ENCODE data around the gene RNF144B. TPM values are rescaled to one million over a fixed set of nuclear protein-coding genes. Genes with fewer than 3 reads are reported as not detected.
A peak's percentile ranks its signal among the peaks of the same experiment; 100 is the strongest.

The RNF144B gene
- total and polyA plus RNA-seq, 2 donors: 5.6 to 13.2 TPM

DNA sequence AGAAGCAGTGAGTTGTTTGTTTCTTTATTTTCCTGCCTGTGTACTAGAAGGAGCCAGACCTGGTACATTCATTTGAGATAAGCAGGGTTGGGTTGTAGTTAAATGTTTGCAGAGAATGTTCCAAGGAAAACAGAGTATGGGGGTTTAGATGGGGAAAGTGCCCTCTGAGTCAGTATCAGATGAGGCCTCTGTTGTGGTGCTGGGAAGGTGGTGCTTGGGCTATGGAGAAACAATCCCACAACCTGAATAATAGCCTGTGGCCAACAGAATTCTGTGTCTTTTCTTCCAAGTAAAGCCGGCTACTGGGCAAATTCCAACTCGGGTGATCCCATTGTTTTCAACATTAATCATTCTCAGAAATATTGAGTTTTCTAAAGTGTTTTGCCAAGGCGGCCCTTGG, 109.3 kb downstream of the RNF144B start:
- 87% methylated on average over 3 of the region's 3 CpGs for WGBS
- no peak overlapping the region for H3K4me3 ChIP-seq (ENCODE audit: low read depth, low read length)
- H3K36me3 ChIP-seq (ENCODE audit: insufficient read depth): no peaks in the 10 kb centered on the region
- no peak for DNase-seq (ENCODE audit: extremely low spot score)
- H3K27ac ChIP-seq (ENCODE audit: low read depth): no peak overlapping the region
- H3K4me1 ChIP-seq (ENCODE audit: insufficient read depth): no peaks in the 10 kb centered on the region

DNA sequence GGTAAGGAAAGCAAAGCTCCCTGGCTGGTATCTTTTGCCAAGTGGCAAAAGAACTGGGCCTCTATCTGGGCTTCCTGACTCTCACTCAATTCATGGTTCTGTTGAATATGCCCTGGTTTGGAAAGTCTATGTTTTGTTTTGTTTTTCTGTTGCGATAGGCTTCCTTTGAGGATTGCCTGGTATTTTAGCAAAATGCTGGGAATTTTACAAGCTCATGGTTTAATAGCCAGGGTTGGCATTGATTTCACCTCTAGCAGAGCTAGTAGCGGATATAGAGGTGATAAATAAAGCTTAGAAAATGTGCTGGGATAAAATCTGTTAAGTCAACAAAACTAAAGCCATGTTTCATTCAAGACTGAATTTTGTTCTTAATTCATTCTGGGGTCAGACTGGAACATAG, 109.9 kb downstream of the RNF144B start:
- Histone ChIP-seq H3K4me1 (ENCODE audit: insufficient read depth) (no peaks in the 10 kb centered on the region), H3K36me3 (ENCODE audit: insufficient read depth) (no peaks in the 10 kb centered on the region), H3K27ac (ENCODE audit: low read depth) (no peak overlapping the region), H3K4me3 (ENCODE audit: low read depth, low read length) (no peak overlapping the region)
- WGBS: 68% methylated on average over 2 of the region's 2 CpGs
- DNase-seq (ENCODE audit: extremely low spot score): no peak

DNA sequence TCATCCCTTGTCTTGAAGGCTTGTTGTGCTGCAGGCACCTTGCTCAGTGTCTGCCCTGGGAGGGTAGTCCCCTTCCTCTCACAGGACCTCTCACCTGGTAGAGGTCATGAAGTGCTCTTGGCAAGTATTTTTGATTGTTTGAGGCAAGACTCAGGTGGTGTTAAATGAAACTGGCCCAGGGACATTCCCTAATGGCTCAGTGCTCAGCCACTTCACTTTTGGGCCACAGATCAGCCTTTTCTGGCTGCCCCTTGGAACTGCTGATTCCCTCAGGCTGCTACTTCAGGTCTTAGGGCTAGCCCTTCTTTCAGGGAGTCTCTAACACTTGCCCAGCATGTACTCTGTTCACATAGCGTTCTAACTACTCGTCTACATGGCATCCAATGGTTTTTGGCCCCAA, 111.3 kb downstream of the RNF144B start:
- WGBS: 47% methylated on average over 2 of the region's 2 CpGs
- Histone ChIP-seq H3K4me1 (ENCODE audit: insufficient read depth) (no peaks in the 10 kb centered on the region), H3K36me3 (ENCODE audit: insufficient read depth) (no peaks in the 10 kb centered on the region), H3K4me3 (ENCODE audit: low read depth, low read length) (no peak overlapping the region), H3K27ac (ENCODE audit: low read depth) (no peak overlapping the region)
- DNase-seq (ENCODE audit: extremely low spot score): no peak

DNA sequence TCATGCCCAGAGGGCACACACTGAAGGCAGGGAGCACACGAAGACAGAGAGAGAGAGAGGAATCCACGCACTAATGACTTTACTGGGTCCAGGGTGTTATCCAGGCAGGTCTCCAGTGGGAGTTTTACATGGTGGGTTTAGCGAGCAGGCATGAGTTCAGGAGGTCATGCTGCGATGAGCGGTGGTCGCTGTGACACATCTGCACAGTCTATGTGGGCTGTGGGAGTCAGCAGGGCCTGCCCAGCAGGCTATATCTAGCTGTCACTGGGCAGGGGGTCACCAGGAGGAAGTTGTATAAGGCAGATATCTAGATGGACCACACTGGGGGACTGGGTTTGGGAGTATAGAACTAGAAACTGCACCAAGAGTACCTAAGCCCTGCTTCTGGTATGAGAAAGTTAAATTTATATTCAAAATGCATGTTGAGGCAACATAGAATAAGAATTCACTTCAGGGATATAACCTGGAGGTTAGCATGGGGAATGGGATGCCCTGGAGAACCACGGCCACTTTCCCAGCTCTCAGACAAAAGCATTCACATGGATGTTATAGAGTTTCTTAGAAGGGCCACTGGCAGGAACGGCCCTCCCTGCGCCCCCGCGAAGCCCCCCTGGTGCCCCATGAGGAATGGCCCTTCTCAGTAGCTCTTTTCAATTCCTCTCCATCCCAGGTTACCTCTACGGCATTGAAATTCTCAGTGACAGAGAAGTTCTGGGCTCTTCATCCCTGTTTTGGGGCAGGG, 113.9 kb downstream of the RNF144B start:
- DNase-seq (ENCODE audit: extremely low spot score): no peak
- no peak overlapping the region for H3K27ac ChIP-seq (ENCODE audit: low read depth)
- no peak overlapping the region for H3K4me3 ChIP-seq (ENCODE audit: low read depth, low read length)
- 92% methylated on average over 12 of the region's 12 CpGs for WGBS
- H3K4me1 ChIP-seq (ENCODE audit: insufficient read depth): no peaks in the 10 kb centered on the region
- no peaks in the 10 kb centered on the region for H3K36me3 ChIP-seq (ENCODE audit: insufficient read depth)

DNA sequence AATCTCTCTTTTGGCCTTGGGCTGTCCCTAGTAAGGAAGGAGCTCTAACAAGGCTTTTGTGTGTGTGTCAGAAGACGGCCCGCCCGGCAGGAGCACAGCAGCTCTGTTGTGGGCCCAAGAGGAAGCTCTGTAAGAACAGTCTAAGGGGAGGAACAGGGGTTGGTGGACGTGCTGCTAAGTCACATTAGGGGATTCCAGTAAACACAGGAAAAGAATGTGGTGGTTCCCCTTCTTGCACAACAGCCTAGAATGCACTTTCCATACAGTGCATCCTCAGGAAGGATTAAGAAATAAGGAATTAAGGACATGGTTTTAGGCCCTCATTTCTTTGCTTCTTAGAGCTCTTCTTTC, 114.5 kb downstream of the RNF144B start:
- WGBS: 48% methylated on average over 4 of the region's 4 CpGs

DNA sequence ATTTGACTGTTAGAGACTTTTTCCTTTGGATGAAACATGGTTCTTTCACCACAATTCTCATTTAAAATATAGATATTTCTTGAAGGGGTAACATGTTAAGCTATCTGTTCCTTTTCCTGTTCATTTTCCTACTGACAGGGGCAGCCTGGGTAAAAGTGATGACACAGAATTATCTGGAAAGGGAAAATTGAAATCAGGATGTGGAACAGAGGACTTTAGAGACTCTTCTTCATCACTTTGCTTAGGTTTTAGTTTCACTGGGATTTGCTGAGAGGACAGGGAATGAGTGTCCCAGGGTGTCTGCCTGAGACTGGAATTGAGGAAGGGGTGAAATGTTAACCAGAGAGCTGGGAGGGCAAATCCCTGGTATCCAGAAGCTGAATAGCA, 116.0 kb downstream of the RNF144B start:
- no peak for DNase-seq (ENCODE audit: extremely low spot score)
- no peak overlapping the region for H3K4me3 ChIP-seq (ENCODE audit: low read depth, low read length)
- no peaks in the 10 kb centered on the region for H3K36me3 ChIP-seq (ENCODE audit: insufficient read depth)
- no peaks in the 10 kb centered on the region for H3K4me1 ChIP-seq (ENCODE audit: insufficient read depth)
- no peak overlapping the region for H3K27ac ChIP-seq (ENCODE audit: low read depth)

More for the DNA sequence above, 114.5 kb downstream of the RNF144B start:
- Histone ChIP-seq H3K4me1 (ENCODE audit: insufficient read depth) (no peaks in the 10 kb centered on the region), H3K27ac (ENCODE audit: low read depth) (no peak overlapping the region), H3K36me3 (ENCODE audit: insufficient read depth) (no peaks in the 10 kb centered on the region), H3K4me3 (ENCODE audit: low read depth, low read length) (no peak overlapping the region)
- DNase-seq (ENCODE audit: extremely low spot score): no peak

DNA sequence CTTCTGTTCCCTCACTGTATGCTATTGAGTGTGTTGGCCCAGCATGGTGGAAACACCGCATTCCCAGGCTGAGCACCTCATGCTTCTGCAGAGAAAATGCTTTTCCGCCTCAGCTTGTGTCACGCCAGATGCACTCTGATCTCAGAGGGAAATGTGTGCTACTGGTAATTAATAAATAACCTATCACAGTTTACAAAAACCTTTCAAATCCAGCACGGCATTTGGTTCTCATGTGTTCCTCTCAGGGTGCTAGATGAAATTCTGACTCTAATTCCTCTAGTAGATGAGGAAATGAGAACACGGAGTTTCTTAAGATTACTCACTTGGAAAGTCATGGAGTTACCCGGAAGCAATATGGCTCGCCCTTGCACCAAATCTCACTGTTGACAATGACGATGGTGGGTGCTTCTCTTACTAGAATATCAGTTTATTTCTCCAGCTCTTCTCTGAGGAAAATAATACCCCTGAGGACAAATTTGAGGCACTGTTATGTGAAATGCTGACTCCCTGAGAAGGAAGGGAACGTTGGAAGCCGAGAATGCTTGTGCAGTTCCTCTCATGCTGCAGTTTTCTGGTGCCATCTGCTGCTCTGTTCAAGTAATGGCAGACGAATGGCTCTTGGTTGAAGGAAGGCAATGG, 116.6 kb downstream of the RNF144B start:
- peak; percentile 52 for DNase-seq (ENCODE audit: extremely low spot score)
- H3K4me3 ChIP-seq (ENCODE audit: low read depth, low read length): no peak overlapping the region
- WGBS: 35% methylated on average over 11 of the region's 11 CpGs

DNA sequence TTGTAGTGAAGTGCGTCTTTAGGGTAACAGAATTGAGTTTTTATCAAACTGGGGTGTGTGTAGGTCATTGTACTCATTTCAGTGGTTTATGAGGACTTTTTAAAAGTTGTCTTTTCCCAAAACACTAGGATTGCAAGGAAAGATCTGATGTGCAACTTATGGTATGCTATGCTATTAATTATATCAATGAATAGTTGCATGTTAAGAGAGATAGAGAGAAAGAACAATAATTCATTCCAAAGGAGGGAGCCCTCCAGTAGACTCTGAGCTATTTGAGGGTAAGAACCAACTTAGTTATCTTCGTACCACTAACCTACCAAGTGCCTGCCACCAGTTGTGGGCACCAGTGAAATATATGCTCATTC, 117.1 kb downstream of the RNF144B start:
- no peak for DNase-seq (ENCODE audit: extremely low spot score)
- 34% methylated on average over 2 of the region's 2 CpGs for WGBS
- Histone ChIP-seq H3K4me3 (ENCODE audit: low read depth, low read length) (no peak overlapping the region), H3K27ac (ENCODE audit: low read depth) (no peak overlapping the region), H3K36me3 (ENCODE audit: insufficient read depth) (no peaks in the 10 kb centered on the region), H3K4me1 (ENCODE audit: insufficient read depth) (no peaks in the 10 kb centered on the region)

More for the DNA sequence above, 116.6 kb downstream of the RNF144B start:
- H3K27ac ChIP-seq (ENCODE audit: low read depth): no peak overlapping the region
- H3K36me3 ChIP-seq (ENCODE audit: insufficient read depth): no peaks in the 10 kb centered on the region
- no peaks in the 10 kb centered on the region for H3K4me1 ChIP-seq (ENCODE audit: insufficient read depth)

DNA sequence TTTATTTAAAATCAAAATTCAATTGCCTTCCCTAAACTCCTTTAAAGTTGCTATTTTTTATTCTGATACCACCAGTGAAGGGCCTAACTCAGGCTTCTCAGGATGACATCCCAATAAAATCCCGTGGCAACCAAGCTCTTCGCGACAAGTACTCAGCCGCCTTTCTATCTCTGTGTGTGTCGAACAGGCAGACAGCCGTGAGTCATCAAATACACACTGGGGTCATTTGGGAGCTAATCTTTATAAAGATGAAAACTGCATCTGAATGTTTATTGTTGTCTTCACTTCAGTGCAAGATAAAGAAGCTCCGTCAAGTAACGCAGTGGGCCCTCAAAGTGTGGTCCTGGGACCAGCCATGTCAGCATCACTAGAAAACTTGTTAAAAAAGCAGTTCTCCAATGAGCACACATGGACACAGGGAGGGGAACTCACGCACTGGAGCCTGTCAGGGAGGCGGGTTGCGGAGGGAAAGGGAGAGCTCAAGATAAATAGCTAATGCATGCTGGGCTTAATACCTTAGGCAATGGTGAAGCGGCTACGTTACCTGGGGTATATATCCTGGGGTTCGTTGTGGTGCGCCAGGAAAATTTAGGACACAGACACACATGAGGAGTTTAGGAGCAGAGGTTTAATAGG, 119.3 kb downstream of the RNF144B start:
- DNase-seq (ENCODE audit: extremely low spot score): no peak
- WGBS: 46% methylated on average over 15 of the region's 15 CpGs
- Histone ChIP-seq H3K4me3 (ENCODE audit: low read depth, low read length) (no peak overlapping the region), H3K36me3 (ENCODE audit: insufficient read depth) (no peaks in the 10 kb centered on the region), H3K4me1 (ENCODE audit: insufficient read depth) (no peaks in the 10 kb centered on the region), H3K27ac (ENCODE audit: low read depth) (no peak overlapping the region)

DNA sequence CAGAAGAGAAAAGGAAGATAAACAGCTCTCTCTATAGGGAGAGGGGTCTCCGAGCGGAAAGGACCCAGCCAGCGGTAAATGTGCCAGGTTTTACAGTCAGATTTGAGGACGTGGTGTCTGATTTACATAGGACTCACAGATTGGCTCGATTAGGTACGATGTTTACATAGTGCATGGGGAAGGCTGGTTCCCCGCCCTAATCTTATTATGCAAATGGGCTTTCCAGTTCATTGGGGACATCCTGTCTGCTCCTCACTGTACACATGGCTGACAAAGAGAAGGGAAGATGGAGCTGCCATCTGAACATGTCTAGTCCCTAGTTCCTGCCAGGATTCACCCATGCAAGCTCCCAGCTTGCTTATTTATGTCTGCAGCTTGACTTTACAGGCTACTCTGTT, 119.9 kb downstream of the RNF144B start:
- Histone ChIP-seq H3K4me3 (ENCODE audit: low read depth, low read length) (no peak overlapping the region), H3K4me1 (ENCODE audit: insufficient read depth) (no peaks in the 10 kb centered on the region), H3K36me3 (ENCODE audit: insufficient read depth) (no peaks in the 10 kb centered on the region), H3K27ac (ENCODE audit: low read depth) (no peak overlapping the region)
- DNase-seq (ENCODE audit: extremely low spot score): no peak
- WGBS: 44% methylated on average over 7 of the region's 7 CpGs

DNA sequence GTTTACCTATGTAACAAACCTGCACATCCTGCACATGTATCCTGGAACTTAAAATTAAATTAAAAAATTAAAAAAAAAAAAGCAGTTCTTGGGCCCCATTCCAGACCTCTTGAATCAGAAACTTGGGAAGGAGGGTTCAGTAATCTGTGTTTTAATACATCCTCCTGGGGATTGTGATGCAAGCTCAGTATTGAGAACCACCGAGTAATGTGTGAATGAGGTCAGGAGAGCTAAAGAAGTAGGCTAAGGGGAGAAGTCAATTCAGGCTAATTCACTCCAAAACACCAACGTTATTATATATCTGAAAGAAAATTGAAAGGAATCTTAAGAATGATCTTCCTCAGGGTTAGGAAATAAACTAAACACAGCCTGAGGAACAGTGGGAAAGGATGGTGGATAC, 120.4 kb downstream of the RNF144B start:
- Histone ChIP-seq H3K27ac (ENCODE audit: low read depth) (no peak overlapping the region), H3K4me3 (ENCODE audit: low read depth, low read length) (no peak overlapping the region), H3K36me3 (ENCODE audit: insufficient read depth) (no peaks in the 10 kb centered on the region), H3K4me1 (ENCODE audit: insufficient read depth) (no peaks in the 10 kb centered on the region)
- WGBS: 40% methylated on average over 2 of the region's 2 CpGs
- no peak for DNase-seq (ENCODE audit: extremely low spot score)

DNA sequence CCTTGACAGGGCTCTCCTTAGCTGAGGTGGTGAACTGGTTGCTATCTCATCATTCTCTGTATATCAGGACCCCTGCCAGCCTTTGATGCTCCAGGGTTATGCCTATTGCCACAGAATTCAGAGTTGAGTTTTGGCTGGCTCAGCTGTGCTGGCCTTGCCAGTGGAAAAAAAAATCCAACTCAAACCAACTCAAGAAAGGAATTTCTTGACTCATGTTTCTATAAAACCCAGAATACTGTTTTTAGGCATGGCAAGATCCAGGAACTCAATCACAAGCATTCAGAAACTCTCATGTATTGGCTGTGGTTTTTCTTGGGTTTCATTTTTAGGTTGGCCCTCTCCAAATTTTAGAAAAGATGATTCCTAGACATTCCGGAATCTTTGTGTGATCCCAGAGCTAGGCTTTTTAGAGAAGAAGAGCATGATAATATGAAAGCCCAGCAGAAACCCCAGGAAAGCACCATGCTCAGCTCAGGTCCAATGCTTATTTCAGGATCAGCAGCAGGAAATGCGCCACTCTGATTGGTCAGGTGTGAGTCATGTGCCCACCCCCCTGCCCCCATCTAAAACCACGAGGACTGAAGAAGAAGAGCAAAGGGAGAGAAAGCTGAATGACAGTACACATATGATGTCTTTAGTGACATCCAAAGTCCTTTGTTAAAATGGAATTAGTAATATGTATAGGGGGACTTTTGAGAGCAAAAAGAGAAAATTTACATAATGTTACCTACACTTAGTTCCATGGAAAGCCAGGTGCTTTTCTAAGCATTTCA, 122.9 kb downstream of the RNF144B start:
- H3K4me3 ChIP-seq (ENCODE audit: low read depth, low read length): no peak overlapping the region
- no peak overlapping the region for H3K27ac ChIP-seq (ENCODE audit: low read depth)
- H3K36me3 ChIP-seq (ENCODE audit: insufficient read depth): no peaks in the 10 kb centered on the region
- 76% methylated on average over 3 of the region's 3 CpGs for WGBS
- H3K4me1 ChIP-seq (ENCODE audit: insufficient read depth): no peaks in the 10 kb centered on the region
- no peak for DNase-seq (ENCODE audit: extremely low spot score)

DNA sequence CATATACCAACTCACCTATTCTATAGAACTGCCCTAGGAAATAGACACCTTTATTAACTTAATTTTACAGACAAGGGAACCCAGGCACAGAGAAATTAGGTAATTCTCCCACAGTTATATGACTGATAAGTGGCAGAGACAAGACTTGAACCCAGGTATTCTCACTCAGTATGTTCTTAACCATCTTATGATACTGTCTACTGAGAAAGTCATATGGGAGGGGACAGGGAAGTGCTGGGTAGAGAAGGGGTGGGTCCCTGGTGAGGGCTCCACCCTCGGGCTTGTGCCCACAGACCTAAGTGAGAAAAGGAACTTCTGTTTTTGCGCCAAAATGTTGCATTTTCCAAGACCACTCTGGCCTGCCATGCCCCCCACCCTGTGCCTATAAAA, 123.5 kb downstream of the RNF144B start:
- no peak overlapping the region for H3K27ac ChIP-seq (ENCODE audit: low read depth)
- 86% methylated on average over 2 of the region's 2 CpGs for WGBS

DNA sequence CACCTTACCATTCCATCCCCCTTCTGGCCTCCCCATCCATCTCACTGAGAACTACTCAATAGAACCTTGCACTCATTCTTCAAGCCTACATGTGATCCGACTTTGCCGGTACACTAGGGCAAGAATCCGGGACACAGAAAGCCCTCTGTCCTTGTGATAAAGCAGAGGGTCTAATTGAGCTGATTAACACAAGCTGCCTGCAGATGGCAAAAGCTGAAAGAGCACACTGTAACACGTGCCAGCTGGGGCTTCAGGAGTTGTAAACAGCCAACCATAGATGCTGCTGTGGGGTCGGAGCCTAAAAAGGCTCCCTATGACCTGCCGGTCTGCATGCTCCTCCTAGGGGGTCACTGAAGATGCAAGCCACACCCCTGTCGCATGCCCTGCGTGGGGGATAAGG, 124.1 kb downstream of the RNF144B start:
- Histone ChIP-seq H3K4me1 (ENCODE audit: insufficient read depth) (no peaks in the 10 kb centered on the region), H3K4me3 (ENCODE audit: low read depth, low read length) (no peak overlapping the region), H3K36me3 (ENCODE audit: insufficient read depth) (no peaks in the 10 kb centered on the region), H3K27ac (ENCODE audit: low read depth) (no peak overlapping the region)
- 73% methylated on average over 8 of the region's 8 CpGs for WGBS
- DNase-seq (ENCODE audit: extremely low spot score): no peak

More for the DNA sequence above, 123.5 kb downstream of the RNF144B start:
- no peaks in the 10 kb centered on the region for H3K4me1 ChIP-seq (ENCODE audit: insufficient read depth)
- H3K36me3 ChIP-seq (ENCODE audit: insufficient read depth): no peaks in the 10 kb centered on the region
- no peak overlapping the region for H3K4me3 ChIP-seq (ENCODE audit: low read depth, low read length)
- DNase-seq (ENCODE audit: extremely low spot score): no peak
